ENCODE measurements around the gene CNP.

DNA sequence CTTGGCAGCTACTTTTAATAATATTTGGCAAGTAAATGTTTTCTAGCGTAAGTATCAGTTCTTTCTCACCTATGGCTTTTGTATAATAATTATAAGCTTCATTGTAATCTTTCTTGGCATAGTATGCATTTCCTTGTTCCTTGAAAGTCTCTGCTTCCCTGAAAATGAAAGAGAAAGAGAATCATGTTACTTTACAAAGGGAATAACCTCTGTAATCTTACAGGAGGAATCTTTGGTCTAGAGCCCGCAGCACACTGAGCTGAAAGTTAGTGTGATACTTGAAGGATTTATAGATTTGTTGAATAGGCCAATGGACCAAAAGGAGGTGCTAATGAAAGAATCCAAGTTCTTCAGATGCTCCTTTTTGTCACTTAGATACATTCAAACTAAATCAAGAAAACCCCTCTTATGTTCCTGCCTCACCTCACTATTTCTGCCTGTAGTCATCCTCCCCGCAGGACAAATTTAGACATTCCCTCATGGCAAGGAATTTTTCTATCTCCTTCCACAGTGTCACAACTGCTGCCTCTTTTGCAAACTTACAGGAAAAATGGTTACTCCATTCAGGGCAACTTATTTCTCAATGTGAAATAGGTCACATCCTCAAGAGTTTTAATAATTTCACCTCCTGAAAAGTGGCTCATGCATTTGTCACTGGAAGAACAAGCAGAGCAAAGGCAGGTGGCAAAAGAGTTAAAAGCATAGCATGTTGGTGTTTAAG lies 34.0 kb downstream of the CNP start:
- TF ChIP-seq, protein P1, sequence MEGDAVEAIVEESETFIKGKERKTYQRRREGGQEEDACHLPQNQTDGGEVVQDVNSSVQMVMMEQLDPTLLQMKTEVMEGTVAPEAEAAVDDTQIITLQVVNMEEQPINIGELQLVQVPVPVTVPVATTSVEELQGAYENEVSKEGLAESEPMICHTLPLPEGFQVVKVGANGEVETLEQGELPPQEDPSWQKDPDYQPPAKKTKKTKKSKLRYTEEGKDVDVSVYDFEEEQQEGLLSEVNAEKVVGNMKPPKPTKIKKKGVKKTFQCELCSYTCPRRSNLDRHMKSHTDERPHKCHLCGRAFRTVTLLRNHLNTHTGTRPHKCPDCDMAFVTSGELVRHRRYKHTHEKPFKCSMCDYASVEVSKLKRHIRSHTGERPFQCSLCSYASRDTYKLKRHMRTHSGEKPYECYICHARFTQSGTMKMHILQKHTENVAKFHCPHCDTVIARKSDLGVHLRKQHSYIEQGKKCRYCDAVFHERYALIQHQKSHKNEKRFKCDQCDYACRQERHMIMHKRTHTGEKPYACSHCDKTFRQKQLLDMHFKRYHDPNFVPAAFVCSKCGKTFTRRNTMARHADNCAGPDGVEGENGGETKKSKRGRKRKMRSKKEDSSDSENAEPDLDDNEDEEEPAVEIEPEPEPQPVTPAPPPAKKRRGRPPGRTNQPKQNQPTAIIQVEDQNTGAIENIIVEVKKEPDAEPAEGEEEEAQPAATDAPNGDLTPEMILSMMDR (IDR thresholded peaks at IDR 0.05; ENCODE audit: control extremely low read depth in 1 of 3, insufficient read depth in 1 of 3, low read depth in 1 of 3, low read length in 3 of 3), result no peak
- TF ChIP-seq, protein P2, sequence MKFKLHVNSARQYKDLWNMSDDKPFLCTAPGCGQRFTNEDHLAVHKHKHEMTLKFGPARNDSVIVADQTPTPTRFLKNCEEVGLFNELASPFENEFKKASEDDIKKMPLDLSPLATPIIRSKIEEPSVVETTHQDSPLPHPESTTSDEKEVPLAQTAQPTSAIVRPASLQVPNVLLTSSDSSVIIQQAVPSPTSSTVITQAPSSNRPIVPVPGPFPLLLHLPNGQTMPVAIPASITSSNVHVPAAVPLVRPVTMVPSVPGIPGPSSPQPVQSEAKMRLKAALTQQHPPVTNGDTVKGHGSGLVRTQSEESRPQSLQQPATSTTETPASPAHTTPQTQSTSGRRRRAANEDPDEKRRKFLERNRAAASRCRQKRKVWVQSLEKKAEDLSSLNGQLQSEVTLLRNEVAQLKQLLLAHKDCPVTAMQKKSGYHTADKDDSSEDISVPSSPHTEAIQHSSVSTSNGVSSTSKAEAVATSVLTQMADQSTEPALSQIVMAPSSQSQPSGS (IDR thresholded peaks at IDR 0.05; ENCODE audit: low read length), result no peak
- TF ChIP-seq EZH2 (IDR thresholded peaks at IDR 0.05; ENCODE audit: low read depth, low read length, severe bottlenecking), result no peak
- TF ChIP-seq EP300 (IDR thresholded peaks at IDR 0.05; ENCODE audit: borderline replicate concordance in 1 of 2, low read depth in 2 of 2, low read length in 2 of 2), result no peak
- no peak for TF ChIP-seq SIX5 (IDR thresholded peaks at IDR 0.05; ENCODE audit: low read depth, low read length)
- no peak for TF ChIP-seq ZNF274 (IDR thresholded peaks at IDR 0.05; ENCODE audit: borderline replicate concordance, extremely low read depth, low read length)
- no peak for TF ChIP-seq RFX5 (IDR thresholded peaks at IDR 0.05; ENCODE audit: borderline replicate concordance, low read depth, low read length)
- TF ChIP-seq SUZ12 (IDR thresholded peaks at IDR 0.05; ENCODE audit: low read length), result no peak
- TF ChIP-seq RAD21 (IDR thresholded peaks at IDR 0.05 in 1 of 2, conservative IDR thresholded peaks at IDR 0.05 in 1 of 2; ENCODE audit: low read depth in 2 of 2, low read length in 2 of 2), result no peak
- TF ChIP-seq POLR2A (IDR thresholded peaks at IDR 0.05; ENCODE audit: control extremely low read depth in 1 of 2, low read depth in 2 of 2, low read length in 2 of 2), result no peak
- no peak for TF ChIP-seq YY1 (IDR thresholded peaks at IDR 0.05; ENCODE audit: low read depth, low read length)
- no peak for TF ChIP-seq SP2 (IDR thresholded peaks at IDR 0.05; ENCODE audit: low read length)
- TF ChIP-seq BACH1 (IDR thresholded peaks at IDR 0.05; ENCODE audit: low read length), result no peak
- no peak for TF ChIP-seq GTF2F1 (IDR thresholded peaks at IDR 0.05; ENCODE audit: borderline replicate concordance, low read depth, low read length)

Data from H1 (cell line).